OCI-M2 (cell line): ENCODE results near the gene MFSD6.
A peak's percentile ranks its signal among the peaks of the same experiment; 100 is the strongest.
"Not testable (repeated sequence)": the region's sequence is repeated elsewhere in the genome, so short reads cannot be mapped to it uniquely, and the experiment has no call there.

ENCODE experiments used
- DNase-seq: peaks from one replicate; lab custom pipeline; 2025; ENCODE audit not compliant: unreplicated experiment; lab: John Stamatoyannopoulos, UW

Gene MFSD6

DNA sequence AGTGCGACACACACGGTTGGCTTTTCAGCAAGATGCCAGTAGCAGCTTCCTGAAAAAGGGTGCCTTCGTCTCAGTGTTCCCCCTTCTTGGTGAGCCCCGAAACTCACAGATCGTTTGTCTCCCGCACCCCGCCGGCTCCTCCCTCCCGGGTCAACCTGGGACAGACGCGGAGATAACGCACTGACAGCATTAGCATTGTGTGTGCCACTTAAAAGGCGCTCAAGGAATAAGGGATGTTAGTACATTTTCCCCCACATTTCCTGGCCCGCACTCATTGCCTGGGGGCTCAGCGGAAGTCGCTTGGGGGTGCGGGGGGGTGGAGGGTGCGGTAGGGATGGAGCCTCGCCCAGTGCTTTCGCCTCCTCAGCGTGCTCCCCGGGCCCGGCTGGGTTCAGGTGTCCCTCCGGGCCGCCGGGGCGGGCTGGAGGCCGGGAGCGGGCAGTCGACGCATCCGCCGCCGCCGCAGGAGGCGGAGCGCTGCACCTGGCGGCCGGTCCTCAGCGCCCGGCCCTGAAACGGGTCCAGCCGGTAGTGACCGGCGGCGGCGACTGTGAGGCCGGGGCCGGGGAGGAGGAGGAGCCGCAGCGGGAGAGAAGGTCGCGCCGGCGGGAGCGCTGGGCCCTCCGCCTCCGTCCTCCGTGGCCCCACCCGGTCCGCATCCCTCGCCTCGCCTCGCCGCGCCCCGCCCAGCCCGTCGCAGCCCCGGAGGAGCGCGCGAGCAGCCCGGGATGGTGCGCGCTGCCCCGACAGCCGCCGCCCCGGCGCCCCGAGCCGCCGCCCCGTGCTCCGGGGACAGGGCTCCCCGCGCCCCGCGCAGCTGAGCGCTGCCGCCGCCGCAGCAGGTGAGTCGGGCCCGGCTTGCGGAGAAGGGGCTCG, at the start of gene MFSD6:
TSS of gene MFSD6 (plus strand) at position 694 of the 876 bp plus-strand sequence. CDS start 27,675 bp downstream, outside the sequence.
- no peak for DNase-seq

DNA sequence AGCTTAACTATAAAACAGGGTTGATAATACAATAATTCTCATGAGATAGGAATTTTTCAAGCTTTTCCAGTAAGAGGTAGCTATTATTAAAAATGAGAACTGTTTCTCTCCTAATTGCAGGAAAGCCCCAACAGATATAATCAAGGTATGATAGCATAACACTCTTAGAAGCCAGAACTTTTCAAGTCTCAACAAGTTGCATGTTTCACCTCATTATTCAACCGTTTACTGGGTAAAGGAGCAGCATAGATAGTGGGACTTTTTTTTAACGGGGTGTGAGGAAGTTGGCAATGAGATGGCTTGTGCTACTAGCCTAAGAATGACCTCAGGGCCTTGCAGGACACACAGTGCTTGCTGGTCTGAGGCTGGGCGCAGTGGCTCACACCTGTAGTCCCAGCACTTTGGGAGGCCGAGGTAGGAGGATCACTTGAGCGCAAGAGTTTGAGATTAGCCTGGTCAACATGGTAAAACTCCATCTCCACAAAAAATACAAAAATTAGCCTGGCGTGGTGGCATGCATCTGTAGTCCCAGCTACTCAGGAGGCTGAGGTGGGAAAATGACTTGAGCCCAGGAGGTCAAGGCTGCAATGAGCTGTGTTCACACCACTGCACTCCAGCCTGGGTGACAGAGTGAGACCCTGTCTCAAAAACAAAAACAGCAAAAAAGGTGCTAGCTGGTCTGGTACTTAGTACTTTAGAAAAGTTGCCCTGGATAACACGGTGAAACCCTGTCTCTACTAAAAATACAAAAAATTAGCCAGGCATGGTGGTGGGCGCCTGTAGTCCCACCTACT, 49.3 kb upstream of the MFSD6 start:
- not testable (repeated sequence) for DNase-seq

DNA sequence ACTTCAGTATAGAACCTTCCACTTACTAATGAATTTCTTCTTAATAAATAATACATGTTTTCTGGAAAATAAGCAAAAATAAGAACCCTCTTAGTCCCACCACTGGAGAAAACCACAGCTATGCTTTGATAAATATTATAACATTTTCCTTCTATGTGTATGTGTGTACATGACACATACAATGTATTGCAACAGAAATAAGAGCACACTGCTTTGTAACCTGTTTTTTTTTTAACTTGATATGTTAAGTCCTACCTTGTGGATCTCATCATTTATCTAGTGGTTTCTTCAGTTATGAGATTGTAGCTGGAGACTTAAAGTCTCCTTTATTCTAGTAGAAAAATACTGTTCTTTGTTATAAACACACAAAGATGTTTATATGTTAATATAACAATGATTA, 47.6 kb upstream of the MFSD6 start:
- no peak for DNase-seq

DNA sequence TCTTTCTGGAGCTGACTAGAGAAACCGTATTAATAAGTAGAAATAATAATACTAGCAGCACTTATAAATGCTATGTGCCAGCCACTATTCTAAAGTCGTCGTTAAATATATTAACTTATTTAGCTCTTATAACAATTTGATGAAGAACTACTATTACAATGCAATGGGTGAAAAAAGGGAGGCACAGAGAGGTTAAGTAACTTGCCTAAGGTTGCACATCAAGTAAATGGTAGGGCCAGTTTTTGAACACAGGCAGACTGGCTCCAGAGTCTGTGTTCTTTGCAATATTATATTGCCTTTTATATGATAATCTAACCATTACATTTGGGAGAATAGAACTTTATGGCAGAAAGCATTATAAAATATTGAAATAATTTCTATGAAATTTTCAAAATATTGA, 47.2 kb upstream of the MFSD6 start:
- DNase-seq = no peak

DNA sequence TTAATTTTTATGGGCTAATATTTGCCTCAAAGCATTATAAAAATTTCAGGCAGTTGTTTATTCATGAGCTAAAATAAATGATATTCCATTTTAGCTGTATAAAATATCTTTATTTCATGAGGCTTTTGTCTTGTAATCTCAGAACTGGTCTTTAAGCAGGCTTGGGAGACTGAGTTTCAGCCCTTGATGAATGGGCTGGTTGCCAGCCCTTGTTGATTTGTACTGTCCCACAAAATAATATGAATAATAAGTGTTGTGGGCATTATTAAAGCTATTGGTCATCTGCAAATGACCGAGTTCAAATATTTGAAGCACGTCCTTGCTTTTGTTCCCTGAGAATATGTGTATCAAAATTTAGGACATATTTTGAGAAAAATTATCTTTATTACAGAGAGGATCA, 46.6 kb upstream of the MFSD6 start:
- DNase-seq = no peak

DNA sequence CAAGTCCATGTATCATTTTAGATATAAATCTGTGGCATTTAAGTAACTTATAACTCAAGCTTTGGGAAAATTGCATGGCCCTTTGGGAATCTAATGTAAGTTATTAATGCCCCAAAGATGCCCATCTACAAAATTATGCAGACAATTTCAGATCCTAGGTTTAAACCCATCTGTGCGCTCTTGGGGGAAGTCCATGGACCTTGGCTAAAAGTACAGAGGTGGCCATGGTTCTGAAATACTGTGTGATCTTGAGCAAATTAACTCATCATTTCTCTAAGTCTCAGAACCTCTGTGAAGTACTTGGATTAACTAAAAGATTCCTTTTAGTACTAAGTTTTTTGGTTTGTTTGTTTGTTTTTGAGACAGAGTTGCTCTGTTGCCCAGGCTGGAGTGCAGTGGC, 45.3 kb upstream of the MFSD6 start:
- no peak for DNase-seq

DNA sequence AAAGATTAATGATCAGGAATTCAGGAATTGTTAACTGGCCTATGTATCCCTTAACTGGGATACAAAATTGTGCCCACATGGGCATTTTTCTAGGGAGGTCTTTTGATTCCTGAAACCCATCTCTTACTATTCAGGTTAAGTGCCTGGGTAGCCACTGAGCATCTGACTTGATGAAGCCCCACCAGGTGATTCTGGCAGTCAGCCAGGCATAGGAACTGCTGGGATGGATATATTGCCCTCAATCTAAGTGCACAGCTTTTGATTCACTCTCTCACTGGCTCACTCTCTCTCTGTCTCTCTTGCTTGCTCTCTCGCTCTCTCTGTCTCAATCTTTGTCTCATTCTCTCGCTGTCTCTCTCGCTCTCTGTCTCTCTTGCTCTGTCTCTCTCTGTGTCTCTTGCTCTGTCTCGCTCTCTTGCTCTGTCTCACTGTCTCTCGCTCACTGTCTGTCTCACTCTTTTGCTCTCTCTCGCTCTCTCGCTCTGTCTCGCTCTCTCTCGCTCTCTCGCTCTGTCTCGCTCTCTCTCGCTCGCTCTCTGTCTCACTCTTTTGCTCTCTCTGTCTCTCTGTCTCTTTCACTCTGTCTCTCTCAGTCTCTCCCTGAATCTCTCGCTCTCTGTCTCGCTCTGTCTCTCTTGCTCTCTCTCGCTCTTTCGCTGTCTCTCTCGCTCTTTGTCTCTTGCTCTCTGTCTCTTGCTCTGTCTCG, 42.5 kb upstream of the MFSD6 start:
- DNase-seq = no peak

DNA sequence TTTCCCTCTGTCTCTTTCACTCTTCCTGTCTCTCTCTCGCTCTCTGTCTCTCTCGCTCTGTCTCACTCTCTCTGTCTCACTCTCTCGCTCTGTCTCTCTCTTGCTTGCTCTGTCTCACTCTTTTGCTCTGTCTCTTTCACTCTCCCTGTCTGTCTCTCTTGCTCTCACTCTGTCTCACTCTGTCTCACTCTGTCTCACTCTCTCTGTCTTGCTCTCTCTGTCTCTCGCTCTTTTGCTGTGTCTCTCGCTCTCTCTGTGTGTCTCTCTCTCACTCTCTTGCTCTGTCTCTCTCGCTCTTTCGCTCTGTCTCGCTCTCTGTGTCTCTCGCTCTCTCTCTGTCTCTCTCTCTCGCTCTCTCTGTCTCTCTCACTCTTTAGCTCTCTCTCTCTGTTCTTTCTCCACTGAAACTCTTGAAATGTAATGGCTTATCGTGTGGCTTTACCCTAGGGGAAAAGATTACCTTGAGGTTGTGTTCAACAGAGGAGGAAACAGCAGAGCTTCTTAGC, 41.9 kb upstream of the MFSD6 start:
- no peak for DNase-seq

DNA sequence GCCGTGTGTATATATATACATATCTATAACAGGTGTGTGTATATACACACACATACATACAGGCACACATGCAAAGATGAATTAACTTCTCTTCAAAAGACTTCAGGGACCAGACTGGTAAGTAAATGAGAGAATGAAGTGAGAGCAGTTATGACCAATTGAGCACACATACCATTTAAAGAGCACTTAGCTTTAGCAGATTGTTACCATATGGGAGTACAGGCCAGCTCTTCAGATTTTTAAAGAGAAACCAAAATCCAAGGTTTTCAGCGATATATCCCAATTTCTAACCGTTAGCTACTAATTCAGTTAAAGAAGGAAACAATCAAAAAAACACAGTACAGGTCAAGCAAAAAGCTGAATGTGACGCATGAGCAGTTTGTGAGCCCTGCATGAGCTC, 41.1 kb upstream of the MFSD6 start:
- no peak for DNase-seq

DNA sequence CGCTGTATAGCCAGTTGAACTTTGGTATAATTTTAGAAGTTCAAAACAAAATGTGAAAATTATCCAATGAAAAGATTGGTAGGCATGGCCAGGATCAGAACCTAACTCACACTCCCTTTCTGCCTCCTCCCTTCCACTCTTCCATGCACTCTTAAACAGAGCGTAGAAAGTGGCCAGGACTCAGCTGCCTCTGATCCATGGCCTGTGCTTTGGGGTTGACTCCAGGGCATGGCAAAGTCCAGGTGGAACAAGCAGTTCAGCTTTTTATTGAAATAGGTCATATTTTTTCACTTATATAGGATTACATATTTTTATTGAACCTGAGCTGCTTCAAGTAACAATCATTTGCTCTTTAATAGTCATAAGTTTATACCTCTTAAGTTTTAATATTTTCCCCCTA, 38.5 kb upstream of the MFSD6 start:
- no peak for DNase-seq

DNA sequence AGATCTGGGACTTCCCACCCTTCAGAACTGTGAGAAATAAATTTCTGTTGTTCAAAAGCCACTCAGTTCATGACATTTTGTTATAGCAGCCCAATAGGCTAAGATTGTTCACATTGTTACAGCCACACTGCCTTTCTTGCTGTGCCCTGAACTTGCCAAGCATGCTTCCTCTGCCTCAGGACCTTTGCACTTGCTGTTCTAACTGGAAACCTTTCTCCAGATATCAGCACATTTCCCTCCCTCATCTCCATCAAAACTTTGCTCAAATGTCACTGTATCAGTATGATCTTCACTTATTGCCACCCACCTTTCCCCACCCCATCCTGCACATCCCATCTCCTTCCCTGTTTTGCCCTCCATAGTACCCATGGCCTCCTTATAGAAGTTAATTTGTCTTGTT, 32.1 kb upstream of the MFSD6 start:
- no peak for DNase-seq

DNA sequence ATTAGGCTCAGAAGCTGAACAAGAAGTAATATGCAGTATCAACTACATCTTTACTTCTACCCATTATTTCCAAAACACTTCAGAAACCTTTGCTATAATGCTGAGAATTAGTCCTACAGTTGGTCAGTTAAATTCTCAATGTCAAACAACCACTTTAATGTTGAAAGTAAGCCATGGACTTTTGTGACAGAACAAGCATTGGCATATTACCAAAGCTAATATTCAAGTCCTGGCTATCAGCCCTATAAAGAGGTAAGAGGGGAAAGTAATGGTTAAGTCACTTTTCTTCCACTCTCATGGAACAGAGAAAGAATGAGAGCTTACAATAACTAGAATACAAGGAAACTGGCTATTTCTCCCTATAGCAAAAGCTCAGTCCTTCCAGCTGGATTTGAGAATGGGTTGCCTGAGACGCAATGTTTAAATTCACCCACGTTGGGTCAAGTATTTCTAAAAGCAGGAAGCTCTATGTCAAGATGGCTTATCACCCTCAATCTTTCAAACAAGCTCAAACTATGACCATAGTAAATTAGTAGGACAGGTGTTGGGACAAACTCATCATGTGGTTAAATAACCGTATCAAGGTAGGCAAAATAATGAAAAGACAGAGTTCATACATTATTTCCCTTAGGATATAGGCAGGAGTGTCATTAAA, 31.4 kb upstream of the MFSD6 start:
- DNase-seq = no peak

DNA sequence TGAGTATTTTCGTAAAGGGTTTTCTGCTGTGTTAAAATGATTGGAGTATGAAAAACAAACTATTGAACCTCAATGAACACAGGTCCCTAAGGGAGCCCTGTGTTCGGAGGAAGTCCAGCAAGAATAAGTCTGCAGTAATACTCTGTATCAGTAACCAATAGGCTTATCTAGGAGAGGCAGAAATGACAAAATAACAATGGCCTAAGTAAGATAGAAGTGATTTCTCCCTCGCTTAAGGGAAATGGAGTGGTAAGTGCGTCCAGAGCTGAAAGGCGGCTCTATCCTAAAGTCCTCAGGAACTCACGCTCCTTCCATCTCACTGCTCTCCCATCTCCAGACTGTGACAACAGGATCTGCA, 29.3 kb upstream of the MFSD6 start:
- DNase-seq = peak; percentile 17

DNA sequence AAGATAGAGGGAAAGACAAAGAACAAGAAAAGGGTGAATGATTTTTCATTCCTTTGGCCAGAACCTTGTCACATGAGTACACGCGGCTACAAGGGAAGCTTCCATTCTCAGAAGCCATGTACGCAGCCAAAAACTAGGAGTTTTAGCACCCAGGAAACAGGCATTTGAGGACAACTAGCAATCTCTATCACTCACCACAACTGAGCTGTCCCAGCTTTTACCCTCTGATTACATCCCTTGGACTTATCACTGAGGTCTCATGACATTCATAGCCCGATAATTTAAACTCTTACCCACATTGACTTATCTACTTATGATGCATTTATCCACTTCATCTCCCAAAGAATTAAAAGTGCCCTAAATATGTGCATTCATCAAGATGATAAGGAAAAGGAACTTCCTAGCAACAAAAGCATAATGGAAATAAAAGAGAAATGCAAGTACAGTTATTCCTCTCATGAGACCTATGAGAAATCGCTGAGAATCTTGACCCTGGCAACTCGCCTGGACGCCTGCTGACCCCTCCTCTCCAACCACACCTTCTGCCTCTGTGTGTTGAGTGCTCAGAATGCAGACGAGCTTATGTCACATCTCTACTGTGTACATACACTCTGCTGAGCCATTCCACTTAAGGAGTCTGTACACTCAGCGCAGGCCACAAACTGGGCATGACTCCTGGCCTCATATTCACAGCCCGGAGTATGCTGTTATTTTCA, 28.7 kb upstream of the MFSD6 start:
- DNase-seq = no peak

DNA sequence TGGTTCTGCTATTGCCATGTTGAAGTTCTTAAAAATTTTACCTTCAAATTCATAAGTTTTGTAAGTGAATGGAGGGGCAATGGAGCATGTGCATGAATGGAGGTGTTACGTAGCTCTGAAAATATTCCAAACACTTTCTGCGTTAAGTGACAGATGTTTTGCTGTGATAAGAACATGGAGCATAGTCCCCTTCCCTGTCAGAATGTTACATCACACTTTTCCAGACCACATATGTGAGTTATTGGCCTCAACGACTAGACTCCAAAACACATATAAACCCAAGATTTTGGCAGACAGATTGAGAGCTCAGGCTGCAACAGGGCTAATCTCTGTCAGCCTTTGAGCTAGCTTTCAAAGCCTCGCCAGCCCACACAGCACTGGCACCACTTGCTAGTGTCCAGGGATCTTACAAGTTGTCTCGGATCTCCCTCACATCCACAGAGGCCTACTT, 27.2 kb upstream of the MFSD6 start:
- no peak for DNase-seq

DNA sequence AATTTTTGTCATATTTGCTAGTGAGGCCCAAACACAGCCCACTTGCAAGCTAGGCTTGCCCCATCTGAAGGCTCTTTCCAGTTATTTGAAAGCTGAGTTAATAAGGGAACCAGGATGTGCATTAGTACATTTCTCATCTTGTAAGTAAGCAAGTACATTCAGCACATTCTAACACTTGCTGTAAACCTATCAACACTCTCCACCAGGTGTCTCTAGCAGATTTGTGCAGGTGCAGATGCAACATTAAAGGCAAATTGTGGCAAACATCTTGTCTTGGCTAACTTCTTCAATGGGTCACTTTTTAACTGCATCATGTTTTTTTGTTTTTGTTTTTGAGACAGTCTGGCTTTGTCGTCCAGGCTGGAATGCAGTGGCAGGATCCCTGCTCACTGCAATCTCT, 25.3 kb upstream of the MFSD6 start:
- DNase-seq = no peak

DNA sequence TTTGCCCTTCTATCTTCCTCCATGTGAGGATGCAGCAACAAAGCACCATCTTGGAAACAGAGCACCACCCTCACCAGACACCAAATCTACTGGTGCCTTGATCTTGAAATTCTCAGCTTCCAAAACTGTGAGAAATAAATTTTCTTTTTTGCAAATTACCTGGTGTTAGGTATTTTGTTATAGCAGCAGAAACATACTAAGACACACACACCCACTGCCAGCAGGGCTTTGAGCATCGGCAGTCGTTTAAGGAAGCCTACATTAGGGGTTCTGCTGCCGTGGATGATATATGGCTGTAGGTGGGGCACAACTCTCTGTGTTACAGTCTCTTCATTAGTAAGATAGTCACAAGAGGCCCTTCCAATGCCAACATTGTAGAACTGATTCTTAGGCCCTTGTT, 20.7 kb upstream of the MFSD6 start:
- no peak for DNase-seq

DNA sequence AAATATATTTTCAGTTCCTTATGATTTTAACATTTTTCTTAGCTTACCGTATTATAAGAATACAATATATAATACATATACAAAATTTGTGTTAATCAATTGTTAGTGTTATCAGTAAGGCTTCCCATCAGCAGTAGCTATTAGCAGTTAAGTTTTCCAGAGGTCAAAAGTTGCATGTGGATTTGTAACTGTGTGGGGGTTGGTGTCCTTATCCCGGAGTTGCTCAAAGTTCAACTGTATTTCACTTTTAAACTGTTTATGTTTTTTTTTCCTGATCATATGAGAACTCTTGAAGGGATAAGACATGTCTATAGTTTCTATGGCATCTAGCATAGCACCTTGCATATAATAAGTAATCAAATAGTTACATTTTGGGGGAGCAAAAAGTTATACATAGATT, 11.9 kb upstream of the MFSD6 start:
- no peak for DNase-seq

DNA sequence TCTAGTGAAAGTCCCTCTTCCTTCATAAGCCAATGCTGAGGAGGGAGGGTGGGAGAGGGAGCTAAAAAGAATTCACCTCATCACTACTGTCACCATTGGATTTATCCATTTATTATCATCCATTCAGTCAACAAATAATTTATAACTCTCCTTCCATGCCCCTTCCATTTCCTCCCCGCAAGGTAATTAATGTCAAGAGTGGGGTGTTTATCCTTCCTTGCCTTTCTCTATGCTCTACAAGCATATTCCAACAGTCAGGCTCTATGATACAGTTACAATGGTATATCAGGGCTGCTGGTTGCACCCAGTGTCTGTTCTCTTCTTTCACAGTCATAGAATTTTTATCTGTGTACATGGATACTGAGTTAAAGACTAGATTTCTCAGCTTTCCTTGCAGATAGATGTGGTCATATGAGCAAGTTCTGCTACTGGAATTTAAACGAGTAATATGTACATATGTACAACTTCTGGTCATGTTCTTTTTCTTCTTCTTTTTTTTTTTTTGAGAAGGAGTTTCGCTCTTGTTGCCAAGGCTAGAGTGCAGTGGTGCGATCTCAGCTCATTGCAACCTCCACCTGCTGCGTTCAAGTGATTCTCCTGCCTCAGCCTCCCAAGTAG, 5.1 kb upstream of the MFSD6 start:
- no peak for DNase-seq

DNA sequence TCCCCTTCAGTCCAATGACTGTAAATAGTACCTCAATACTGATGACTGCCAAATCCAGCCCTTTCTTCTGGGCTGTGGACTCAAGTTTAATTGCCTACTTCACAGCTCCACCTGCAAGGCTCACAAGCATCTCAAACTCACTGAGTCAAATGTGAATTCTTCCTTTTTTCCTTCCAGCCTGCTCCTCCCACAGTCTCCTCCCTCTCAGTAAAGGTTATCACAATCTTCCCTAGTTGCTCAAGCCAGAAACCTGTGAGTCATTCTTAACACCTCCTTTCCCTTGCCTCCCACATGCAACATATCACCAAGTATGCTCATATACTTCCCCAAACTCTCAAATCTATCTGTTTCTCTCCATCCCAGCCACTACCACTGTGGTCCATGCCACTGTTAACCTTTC, 3.7 kb upstream of the MFSD6 start:
- no peak for DNase-seq
